ENCODE results near the gene FALEC.

The FALEC gene

GRCh38 chr1:150529017-150529416, 13.5 kb downstream of the FALEC start:
- DNase-seq (ENCODE audit: extremely low spot score), result no peak
- CTCF ChIA-PET, result interaction anchor here (0.6 to 1.1 kb wide), 4 partner anchors 9 to 273 kb away, joined by 3 to 5 read pairs (median 4); partner anchors contain the start of gene FALEC
- POLR2A ChIA-PET, result interaction anchor here (1.0 to 1.2 kb wide), 2 partner anchors 14 to 100 kb away, joined by 3 read pairs; partner anchors contain the start of genes ENSA and FALEC
- no peak for TF ChIP-seq L3MBTL2 (conservative IDR thresholded peaks at IDR 0.05)
- no peak for TF ChIP-seq PKNOX1 (IDR thresholded peaks at IDR 0.05)

- ChIA-PET POLR2A (no interaction called here), CTCF (interaction anchor here (0.9 kb wide), 1 partner anchor 258 kb away, joined by 3 read pairs; no protein-coding TSS in a partner anchor)
- no peak for DNase-seq (ENCODE audit: extremely low spot score)
- TF ChIP-seq PKNOX1 (IDR thresholded peaks at IDR 0.05) (no peak), HDGF (IDR thresholded peaks at IDR 0.05; ENCODE audit: borderline replicate concordance) (no peak)
Observed at GRCh38 chr1:150530491-150531159, 15.1 kb downstream of the FALEC start.

- DNase-seq (ENCODE audit: extremely low spot score), result no peak
- ChIA-PET POLR2A (interaction anchor here (1.0 to 2.3 kb wide), 5 partner anchors 16 to 169 kb away, joined by 4 to 22 read pairs (median 5); partner anchors contain the start of genes ADAMTSL4, FALEC, RPRD2 and TARS2), CTCF (interaction anchor here (0.6 to 2.7 kb wide), 18 partner anchors 11 to 277 kb away, joined by 3 to 21 read pairs (median 4); partner anchors contain the start of genes ADAMTSL4, FALEC and TARS2)
- TF ChIP-seq LEF1 (IDR thresholded peaks at IDR 0.05; ENCODE audit: borderline replicate concordance), result no peak
- TF ChIP-seq CTBP1 (IDR thresholded peaks at IDR 0.05; ENCODE audit: borderline replicate concordance), result no peak
- no peak for TF ChIP-seq FOXK2 (IDR thresholded peaks at IDR 0.05)
- TF ChIP-seq ELF4 (IDR thresholded peaks at IDR 0.05), result no peak
- TF ChIP-seq FOXM1 (IDR thresholded peaks at IDR 0.05; ENCODE audit: borderline replicate concordance), result no peak
- no peak for TF ChIP-seq BHLHE40 (IDR thresholded peaks at IDR 0.05; ENCODE audit: borderline replicate concordance)
- TF ChIP-seq TARDBP (IDR thresholded peaks at IDR 0.05), result no peak
- TF ChIP-seq FOXA1 (IDR thresholded peaks at IDR 0.05), result no peak
- TF ChIP-seq HDGF (IDR thresholded peaks at IDR 0.05; ENCODE audit: borderline replicate concordance), result no peak
- no peak for TF ChIP-seq L3MBTL2 (conservative IDR thresholded peaks at IDR 0.05)
- no peak for TF ChIP-seq SP1 (IDR thresholded peaks at IDR 0.05)
- TF ChIP-seq ARNT (IDR thresholded peaks at IDR 0.05), result no peak
- no peak for TF ChIP-seq SUZ12 (IDR thresholded peaks at IDR 0.05)
- no peak for TF ChIP-seq NFRKB (IDR thresholded peaks at IDR 0.05)
Observed at GRCh38 chr1:150532860-150533259, 17.3 kb downstream of the FALEC start.

- TF ChIP-seq CTBP1 (IDR thresholded peaks at IDR 0.05; ENCODE audit: borderline replicate concordance) (no peak), NFRKB (IDR thresholded peaks at IDR 0.05) (no peak), HDGF (IDR thresholded peaks at IDR 0.05; ENCODE audit: borderline replicate concordance) (no peak), SUZ12 (IDR thresholded peaks at IDR 0.05) (no peak), PKNOX1 (IDR thresholded peaks at IDR 0.05) (no peak), L3MBTL2 (conservative IDR thresholded peaks at IDR 0.05) (no peak), TARDBP (IDR thresholded peaks at IDR 0.05) (no peak), FOXK2 (IDR thresholded peaks at IDR 0.05) (no peak), LEF1 (IDR thresholded peaks at IDR 0.05; ENCODE audit: borderline replicate concordance) (no peak), ARNT (IDR thresholded peaks at IDR 0.05) (no peak), FOXM1 (IDR thresholded peaks at IDR 0.05; ENCODE audit: borderline replicate concordance) (no peak), BHLHE40 (IDR thresholded peaks at IDR 0.05; ENCODE audit: borderline replicate concordance) (no peak)
- POLR2A ChIA-PET, result no interaction called here
- DNase-seq (ENCODE audit: extremely low spot score), result no peak
- CTCF ChIA-PET, result interaction anchor here (1.0 to 2.7 kb wide), 3 partner anchors 18 to 28 kb away, joined by 3 to 21 read pairs (median 4); partner anchors contain the start of gene FALEC
Observed at GRCh38 chr1:150534002-150534401, 18.4 kb downstream of the FALEC start.

- ChIA-PET POLR2A (interaction anchor here (0.6 to 2.6 kb wide), 2 partner anchors 20 to 94 kb away, joined by 4 to 8 read pairs; partner anchors contain the start of genes ENSA and FALEC), CTCF (interaction anchor here (1.3 kb wide), 1 partner anchor 20 kb away, joined by 3 read pairs; the partner anchor contains the start of gene FALEC)
- no peak for TF ChIP-seq CTBP1 (IDR thresholded peaks at IDR 0.05; ENCODE audit: borderline replicate concordance)
- no peak for TF ChIP-seq FOXM1 (IDR thresholded peaks at IDR 0.05; ENCODE audit: borderline replicate concordance)
- TF ChIP-seq BHLHE40 (IDR thresholded peaks at IDR 0.05; ENCODE audit: borderline replicate concordance), result no peak
- TF ChIP-seq ARNT (IDR thresholded peaks at IDR 0.05), result no peak
- TF ChIP-seq SUZ12 (IDR thresholded peaks at IDR 0.05), result no peak
- TF ChIP-seq ZNF384 (IDR thresholded peaks at IDR 0.05), result no peak
- TF ChIP-seq L3MBTL2 (conservative IDR thresholded peaks at IDR 0.05), result no peak
- no peak for TF ChIP-seq SP1 (IDR thresholded peaks at IDR 0.05)
- no peak for DNase-seq (ENCODE audit: extremely low spot score)
Observed at GRCh38 chr1:150535511-150536287, 20.1 kb downstream of the FALEC start.
